H1 (cell line): ENCODE data around the gene CAPZA2. TPM values are rescaled to one million over a fixed set of nuclear protein-coding genes. Genes with fewer than 3 reads are reported as not detected.
"Not testable (repeated sequence)": the region's sequence is repeated elsewhere in the genome, so short reads cannot be mapped to it uniquely, and the experiment has no call there.

Source experiments
- CTCF ChIA-PET: fragments of 300-600 bp; sonication (Branson Sonifier 250); formaldehyde crosslinking; loops from one replicate; lab custom pipeline; 2021; ENCODE audit not compliant: partially characterized antibody; lab: Charles Lee
- POLR2A ChIA-PET: fragments of 300-600 bp; sonication (Branson Sonifier 250); formaldehyde crosslinking; loops from one replicate; lab custom pipeline; 2021; ENCODE audit warnings: inconsistent platforms; ENCODE audit not compliant: partially characterized antibody; lab: Charles Lee
- DNase-seq, 2 experiments: peaks; one replicate each; pipeline versions ENCODE4 v3.0.0 to v3.0.0-alpha.2; 2010 to 2022; ENCODE audit warnings: low spot score in 2 of 2, low read depth in 1 of 2, mixed read lengths in 1 of 2
- FAIRE-seq: peaks from 2 replicates; lab custom pipeline; 2011; peaks lifted over from hg19 to GRCh38; lab: Jason Lieb, UNC
- H2AFZ ChIP-seq: 2 replicates; pipeline ENCODE4 v1.8.1; 2012; ENCODE audit warnings: low read length, inconsistent platforms
- H2AK5ac ChIP-seq: 2 replicates; pipeline ENCODE4 v1.6.1; 2013; ENCODE audit warnings: low read depth, low read length
- H2BK120ac ChIP-seq: replicated peaks from 2 replicates; pipeline ENCODE3; 2013; ENCODE audit warnings: low read depth, low read length, inconsistent platforms
- H2BK12ac ChIP-seq: 2 replicates; pipeline ENCODE4 v1.6.1; 2013; ENCODE audit warnings: low read depth, low read length
- H2BK15ac ChIP-seq: 2 replicates; pipeline ENCODE4 v1.6.1; 2013; ENCODE audit warnings: low read length
- H2BK20ac ChIP-seq: 2 replicates; pipeline ENCODE4 v1.6.1; 2013; ENCODE audit warnings: low read length
- H2BK5ac ChIP-seq: 2 replicates; pipeline ENCODE4 v1.6.1; 2013; ENCODE audit warnings: low read depth, low read length
- H3K14ac ChIP-seq: 2 replicates; pipeline ENCODE4 v1.6.1; 2013; ENCODE audit warnings: inconsistent platforms; ENCODE audit not compliant: insufficient read length
- H3K18ac ChIP-seq: 2 replicates; pipeline ENCODE4 v1.6.1; 2013; ENCODE audit warnings: low read length; ENCODE audit errors: extremely low read depth
- H3K23ac ChIP-seq: 2 replicates; pipeline ENCODE4 v1.6.1; 2013; ENCODE audit warnings: inconsistent platforms; ENCODE audit not compliant: insufficient read length
- H3K23me2 ChIP-seq: 2 replicates; pipeline ENCODE4 v1.6.1; 2013; ENCODE audit warnings: low read depth, low read length
- H3K27ac ChIP-seq: 2 replicates; pipeline ENCODE4 v1.6.1; 2011; ENCODE audit warnings: low read depth, low read length, inconsistent platforms
- H3K27me3 ChIP-seq, 4 experiments: replicated peaks in 1 of 4; 1 replicate in 1 of 4; 2 replicates in 3 of 4; pipeline versions ENCODE4 v1.6.1 to v1.8.1; 2011 to 2013; ENCODE audit warnings: low read length in 3 of 4, mild to moderate bottlenecking in 3 of 4, inconsistent platforms in 2 of 4, mixed read lengths in 2 of 4, moderate library complexity in 1 of 4; ENCODE audit not compliant: control insufficient read depth in 3 of 4, insufficient read depth in 3 of 4; ENCODE audit errors: extremely low read depth in 1 of 4
- H3K36me3 ChIP-seq, 4 experiments: 2 replicates each; pipeline versions ENCODE4 v1.6.1 to v1.8.1; 2011 to 2013; ENCODE audit warnings: mild to moderate bottlenecking in 4 of 4, low read length in 3 of 4, moderate library complexity in 2 of 4, control low read depth in 1 of 4, inconsistent platforms in 1 of 4; ENCODE audit not compliant: insufficient read depth in 4 of 4, control insufficient read depth in 2 of 4
- H3K4ac ChIP-seq: replicated peaks from 2 replicates; pipeline ENCODE3; 2013; ENCODE audit warnings: low read length, low read depth, mixed read lengths, inconsistent platforms; ENCODE audit not compliant: insufficient read length
- H3K4me1 ChIP-seq, 4 experiments: replicated peaks in 1 of 4; 1 replicate in 1 of 4; 2 replicates in 3 of 4; pipeline versions ENCODE4 v1.6.1 to v1.8.1; 2011 to 2013; ENCODE audit warnings: low read length in 3 of 4, inconsistent platforms in 2 of 4, mixed read lengths in 1 of 4; ENCODE audit not compliant: insufficient read depth in 4 of 4, control insufficient read depth in 3 of 4
- H3K4me2 ChIP-seq, 2 experiments: 2 replicates each; pipeline versions ENCODE4 v1.6.1 to v1.8.1; 2011 to 2013; ENCODE audit warnings: low read depth in 2 of 2, low read length in 2 of 2, control low read depth in 1 of 2, inconsistent platforms in 1 of 2, mild to moderate bottlenecking in 1 of 2; ENCODE audit not compliant: insufficient read depth in 1 of 2
- H3K4me3 ChIP-seq, 4 experiments: fragments of 200-600, 300-600 bp in 1 of 4; sonication (generic), shearing (Covaris generic), sonication (Bioruptor Twin) in 1 of 4; 2 replicates each; pipeline versions ENCODE4 v1.5.1 to v1.8.1; 2011 to 2016; ENCODE audit warnings: low read length in 4 of 4, low read depth in 3 of 4, control low read depth in 2 of 4, inconsistent platforms in 2 of 4, mild to moderate bottlenecking in 2 of 4, mixed read lengths in 1 of 4, moderate library complexity in 1 of 4; ENCODE audit not compliant: insufficient read depth in 2 of 4; ENCODE audit errors: extremely low read depth in 1 of 4
- H3K56ac ChIP-seq: replicated peaks from 2 replicates; pipeline ENCODE3; 2013; ENCODE audit warnings: low read depth, mild to moderate bottlenecking, mixed read lengths, low read length, inconsistent platforms; ENCODE audit not compliant: insufficient read length
- H3K79me1 ChIP-seq: 2 replicates; pipeline ENCODE4 v1.6.1; 2013; ENCODE audit warnings: low read depth, low read length, control low read depth
- H3K79me2 ChIP-seq, 2 experiments: 2 replicates each; pipeline versions ENCODE4 v1.6.1 to v1.8.1; 2012 to 2013; ENCODE audit warnings: low read length in 2 of 2, mild to moderate bottlenecking in 2 of 2, inconsistent platforms in 1 of 2; ENCODE audit not compliant: insufficient read depth in 2 of 2, control insufficient read depth in 1 of 2
- H3K9ac ChIP-seq, 4 experiments: replicated peaks in 1 of 4; 1 replicate in 1 of 4; 2 replicates in 3 of 4; pipeline versions ENCODE4 v1.6.1 to v1.8.1; 2011 to 2013; ENCODE audit warnings: low read depth in 3 of 4, low read length in 3 of 4, control low read depth in 2 of 4, mild to moderate bottlenecking in 2 of 4, moderate library complexity in 2 of 4, inconsistent platforms in 1 of 4; ENCODE audit errors: extremely low read depth in 1 of 4
- H3K9me3 ChIP-seq, 2 experiments: 2 replicates each; pipeline versions ENCODE4 v1.6.1 to v1.8.1; 2012 to 2013; ENCODE audit warnings: mild to moderate bottlenecking in 2 of 2, moderate library complexity in 2 of 2, control low read depth in 1 of 2, inconsistent platforms in 1 of 2, low read depth in 1 of 2, low read length in 1 of 2, mixed read lengths in 1 of 2; ENCODE audit not compliant: insufficient read depth in 2 of 2
- H4K20me1 ChIP-seq, 2 experiments: replicated peaks in 1 of 2; 2 replicates each; pipeline versions ENCODE3 to v1.8.1; 2011 to 2013; ENCODE audit warnings: inconsistent platforms in 2 of 2, low read length in 2 of 2, mild to moderate bottlenecking in 1 of 2; ENCODE audit not compliant: insufficient read depth in 2 of 2, control insufficient read depth in 1 of 2
- H4K5ac ChIP-seq: 2 replicates; pipeline ENCODE4 v1.6.1; 2013; ENCODE audit warnings: low read length, low read depth, mixed read lengths, inconsistent platforms; ENCODE audit not compliant: insufficient read length
- H4K8ac ChIP-seq: 2 replicates; pipeline ENCODE4 v1.8.0; 2013; ENCODE audit warnings: mild to moderate bottlenecking, moderate library complexity, low read length, inconsistent platforms; ENCODE audit not compliant: insufficient read depth; ENCODE audit errors: extremely low read depth
- H4K91ac ChIP-seq: replicated peaks from 2 replicates; pipeline ENCODE3; 2013; ENCODE audit warnings: low read length, mixed read lengths, inconsistent platforms; ENCODE audit not compliant: insufficient read length
- WGBS, 2 experiments: shearing (Covaris generic) in 1 of 2; methylation state at CpG; one replicate each; pipeline versions ENCODE4 v1.1.6 to v1.1.7; 2013 to 2015; ENCODE audit warnings: low lambda C conversion rate in 2 of 2, mixed read lengths in 2 of 2, inconsistent platforms in 1 of 2, low coverage in 1 of 2, missing lambda C conversion rate in 1 of 2; ENCODE audit not compliant: insufficient replicate concordance in 2 of 2, insufficient coverage in 1 of 2, insufficient read length in 1 of 2; ENCODE audit errors: extremely low coverage in 1 of 2, missing lambda C conversion rate in 1 of 2; 5-methylcytosine and 5-hydroxymethylcytosine counted together
- polyA plus RNA-seq, 7 experiments: library from polyadenylated mRNA; depleted of rRNA in 3 of 7; stranded (reverse) in 5 of 7; unstranded in 2 of 7; fragments of >200 nt in 5 of 7; fragments of 200-250 nt in 2 of 7; gene quantifications; 1 replicate in 5 of 7; 2 replicates in 1 of 7; 4 replicates in 1 of 7; pipeline versions ENCODE4 v1.2.1 to v1.2.3, GENCODE V29; 2011 to 2013; ENCODE audit warnings: missing spikeins in 2 of 7, mixed read lengths in 2 of 7
- total RNA-seq: library from RNA; stranded (reverse); fragmentation: NEBNext Ultra II Directional; extraction: Animal tissue kit (Norgen Biotek cat#: 25700); gene quantifications from 2 replicates; pipeline ENCODE4 v1.2.1, GENCODE V29; 2021

The CAPZA2 gene
- total and polyA plus RNA-seq, 2 of the 8 experiments (the other 6 are each of a cell fraction or from before 2014, with no cell fraction given) = 33.2 to 145 TPM

- H2AFZ ChIP-seq, H3K79me1 ChIP-seq, H3K4me2 ChIP-seq, H3K4me1 ChIP-seq, H3K9me3 ChIP-seq, H3K4ac ChIP-seq, H2BK120ac ChIP-seq, H3K56ac ChIP-seq, H2BK15ac ChIP-seq, H3K79me2 ChIP-seq, H3K27ac ChIP-seq, H3K23ac ChIP-seq, H2BK12ac ChIP-seq, H4K5ac ChIP-seq, H2AK5ac ChIP-seq, H4K91ac ChIP-seq, H3K36me3 ChIP-seq, H2BK5ac ChIP-seq, H4K8ac ChIP-seq, POLR2A ChIA-PET, H3K27me3 ChIP-seq, H2BK20ac ChIP-seq, CTCF ChIA-PET, DNase-seq, H3K4me3 ChIP-seq, FAIRE-seq, H3K18ac ChIP-seq, H3K14ac ChIP-seq, H3K9ac ChIP-seq, H4K20me1 ChIP-seq, H3K23me2 ChIP-seq: not testable (repeated sequence)
- 89% methylated on average over 4 of the region's 4 CpGs; no CpG with 5 or more reads in 1 of the 2 experiments for WGBS, 2 experiments
Observed at GRCh38 chr7:116936844-116937243, 74.5 kb downstream of the CAPZA2 start.
